ENCODE measurements around the gene MGAT4A. TPM values are rescaled to one million over a fixed set of nuclear protein-coding genes. Genes with fewer than 3 reads are reported as not detected.

MGAT4A gene
- total RNA-seq, 3 donors from 2014 or later = 73.8 to 158 (median 138) TPM

DNA sequence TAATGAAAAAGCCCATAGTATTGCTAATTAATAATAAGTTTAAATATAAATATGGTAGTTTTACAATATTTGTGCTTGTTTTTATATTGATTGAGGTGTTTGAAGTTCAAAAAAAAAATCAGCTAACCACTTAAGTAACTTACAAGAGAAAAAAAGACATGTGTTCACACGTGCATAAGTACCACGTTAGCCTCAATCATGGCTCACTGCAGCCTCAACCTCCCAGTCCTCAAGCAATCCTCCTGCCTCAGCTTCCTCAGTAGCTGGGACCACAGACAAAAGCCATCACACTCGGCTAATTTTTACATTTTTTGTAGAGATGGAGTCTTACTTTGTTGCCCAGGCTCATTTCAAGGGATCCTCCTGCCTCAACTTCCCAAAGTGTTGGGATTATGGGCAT, 19.4 kb downstream of the MGAT4A start:
- ATAC-seq (no peak), DNase-seq (no peak)
- no peaks in the 10 kb centered on the region for H3K36me3 ChIP-seq (ENCODE audit: low read depth)
- intact Hi-C loops (cut with DNase I, micrococcal nuclease) = no loop called here
- no peaks in the 10 kb centered on the region for H3K9me3 ChIP-seq
- no peak overlapping the region for H3K4me3 ChIP-seq
- TF ChIP-seq, protein P1, sequence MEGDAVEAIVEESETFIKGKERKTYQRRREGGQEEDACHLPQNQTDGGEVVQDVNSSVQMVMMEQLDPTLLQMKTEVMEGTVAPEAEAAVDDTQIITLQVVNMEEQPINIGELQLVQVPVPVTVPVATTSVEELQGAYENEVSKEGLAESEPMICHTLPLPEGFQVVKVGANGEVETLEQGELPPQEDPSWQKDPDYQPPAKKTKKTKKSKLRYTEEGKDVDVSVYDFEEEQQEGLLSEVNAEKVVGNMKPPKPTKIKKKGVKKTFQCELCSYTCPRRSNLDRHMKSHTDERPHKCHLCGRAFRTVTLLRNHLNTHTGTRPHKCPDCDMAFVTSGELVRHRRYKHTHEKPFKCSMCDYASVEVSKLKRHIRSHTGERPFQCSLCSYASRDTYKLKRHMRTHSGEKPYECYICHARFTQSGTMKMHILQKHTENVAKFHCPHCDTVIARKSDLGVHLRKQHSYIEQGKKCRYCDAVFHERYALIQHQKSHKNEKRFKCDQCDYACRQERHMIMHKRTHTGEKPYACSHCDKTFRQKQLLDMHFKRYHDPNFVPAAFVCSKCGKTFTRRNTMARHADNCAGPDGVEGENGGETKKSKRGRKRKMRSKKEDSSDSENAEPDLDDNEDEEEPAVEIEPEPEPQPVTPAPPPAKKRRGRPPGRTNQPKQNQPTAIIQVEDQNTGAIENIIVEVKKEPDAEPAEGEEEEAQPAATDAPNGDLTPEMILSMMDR (IDR thresholded peaks at IDR 0.05) = no peak
- H3K4me1 ChIP-seq (ENCODE audit: low read depth) = peaks cover 23% of the 10 kb centered on the region

GRCh38 chr2:98710734-98711133, 20.2 kb downstream of the MGAT4A start:
- no peak for DNase-seq
- intact Hi-C loops (cut with DNase I, micrococcal nuclease) = no loop called here
- Histone ChIP-seq H3K36me3 (ENCODE audit: low read depth) (no peaks in the 10 kb centered on the region), H3K9me3 (no peaks in the 10 kb centered on the region), H3K4me3 (no peak overlapping the region), H3K4me1 (ENCODE audit: low read depth) (peaks cover 29% of the 10 kb centered on the region)
- ATAC-seq = no peak
- TF ChIP-seq, protein P1 (IDR thresholded peaks at IDR 0.05) = no peak

DNA sequence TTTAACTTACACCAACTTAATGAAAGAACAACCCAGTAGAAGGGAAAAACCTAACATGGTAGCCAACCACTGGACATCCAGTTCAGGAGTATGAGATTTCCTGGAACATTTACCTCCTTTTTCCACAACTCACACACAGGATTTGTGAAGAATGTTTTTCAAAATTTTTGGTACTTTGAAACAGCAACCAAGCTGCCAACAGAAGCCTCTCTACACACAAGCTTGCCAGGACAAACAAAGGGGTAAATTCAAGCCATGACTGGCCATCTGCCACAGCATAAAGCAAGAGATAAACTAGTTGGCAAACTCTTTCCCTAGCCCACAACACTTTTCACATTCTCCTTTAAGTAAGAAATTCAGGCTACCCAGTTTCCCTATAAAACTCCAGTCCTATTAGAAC, 21.4 kb downstream of the MGAT4A start:
- H3K4me1 ChIP-seq (ENCODE audit: low read depth) = peaks cover 41% of the 10 kb centered on the region

GRCh38 chr2:98708396-98709186, 22.3 kb downstream of the MGAT4A start:
- peaks cover 50% of the 10 kb centered on the region for H3K4me1 ChIP-seq (ENCODE audit: low read depth)
- TF ChIP-seq, protein P1 (IDR thresholded peaks at IDR 0.05) = no peak
- ATAC-seq = no peak
- H3K4me3 ChIP-seq = no peak overlapping the region
- no peak for DNase-seq
- H3K9me3 ChIP-seq = no peaks in the 10 kb centered on the region
- no peaks in the 10 kb centered on the region for H3K36me3 ChIP-seq (ENCODE audit: low read depth)
- intact Hi-C loops (cut with DNase I, micrococcal nuclease) = no loop called here

More for the DNA sequence above, 21.4 kb downstream of the MGAT4A start:
- H3K36me3 ChIP-seq (ENCODE audit: low read depth) = no peaks in the 10 kb centered on the region
- no peak for ATAC-seq
- no peaks in the 10 kb centered on the region for H3K9me3 ChIP-seq
- TF ChIP-seq, protein P1 (IDR thresholded peaks at IDR 0.05) = no peak
- intact Hi-C loops (cut with DNase I, micrococcal nuclease) = no loop called here
- DNase-seq = no peak
- no peak overlapping the region for H3K4me3 ChIP-seq

DNA sequence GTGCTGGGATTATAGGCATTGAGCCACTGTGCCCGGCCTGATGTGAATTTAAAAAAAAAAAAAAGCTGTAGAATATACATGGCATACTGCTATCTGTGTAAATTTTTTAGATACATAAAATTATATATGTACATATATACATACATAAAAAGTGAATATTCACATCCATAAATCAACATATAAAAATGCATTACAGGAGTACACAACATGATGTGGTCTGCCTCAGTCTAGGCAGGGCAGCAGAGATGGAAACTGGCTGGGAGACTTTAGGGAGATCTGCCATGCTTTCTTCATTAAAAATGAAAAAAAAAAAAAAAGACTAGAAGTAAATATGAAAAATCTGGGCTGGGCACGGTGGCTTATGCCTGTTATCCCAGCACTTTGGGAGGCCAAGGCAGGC, 24.3 kb downstream of the MGAT4A start:
- peaks cover 64% of the 10 kb centered on the region for H3K4me1 ChIP-seq (ENCODE audit: low read depth)
- TF ChIP-seq, protein P1 (IDR thresholded peaks at IDR 0.05) = no peak
- DNase-seq = no peak

More for the DNA sequence above, 24.3 kb downstream of the MGAT4A start:
- ATAC-seq = no peak
- H3K36me3 ChIP-seq (ENCODE audit: low read depth) = no peaks in the 10 kb centered on the region
- intact Hi-C loops (cut with DNase I, micrococcal nuclease) = no loop called here
- no peak overlapping the region for H3K4me3 ChIP-seq
- no peaks in the 10 kb centered on the region for H3K9me3 ChIP-seq
